Nephron (organoid): ENCODE data around the gene ZBTB42.

Source experiments
- H3K27ac Mint-ChIP-seq, 3 experiments: 2 replicates each; pipeline ENCODE4 v1.8.0; 2020; ENCODE audit warnings: mixed read lengths in 3 of 3, mild to moderate bottlenecking in 2 of 3, moderate library complexity in 1 of 3
- H3K27me3 Mint-ChIP-seq: 2 replicates; pipeline ENCODE4 v1.8.0; 2021; ENCODE audit warnings: low read depth, mild to moderate bottlenecking, moderate library complexity, mixed read lengths
- H3K36me3 Mint-ChIP-seq: 2 replicates; pipeline ENCODE4 v1.8.0; 2020; ENCODE audit warnings: low read depth, mixed read lengths
- H3K4me1 Mint-ChIP-seq: 2 replicates; pipeline ENCODE4 v1.8.0; 2020; ENCODE audit warnings: mixed read lengths
- H3K4me3 Mint-ChIP-seq, 3 experiments: 2 replicates each; pipeline ENCODE4 v1.8.0; 2020; ENCODE audit warnings: mild to moderate bottlenecking in 3 of 3, mixed read lengths in 3 of 3, moderate library complexity in 2 of 3
- H3K9me3 Mint-ChIP-seq: 2 replicates; pipeline ENCODE4 v1.8.0; 2020; ENCODE audit warnings: mixed read lengths
- CTCF ChIP-seq, 3 experiments: fragments of 200-600 bp; sonication (generic); IDR thresholded peaks; one replicate each; pipeline ENCODE4 v1.5.0; 2021; ENCODE audit warnings: antibody characterized with exemption in 3 of 3; ENCODE audit not compliant: unreplicated experiment in 3 of 3

Gene ZBTB42

GRCh38 chr14:104802394-104803184 is 1.7 kb downstream of the ZBTB42 start:
- peak overlapping the region; percentile 72 to 77 (median 76) for H3K4me3 Mint-ChIP-seq
- peaks cover 15% of the 10 kb centered on the region for H3K4me1 Mint-ChIP-seq
- peaks cover 18% of the 10 kb centered on the region for H3K27me3 Mint-ChIP-seq
- TF ChIP-seq CTCF (IDR thresholded peaks at IDR 0.05; ENCODE audit: unreplicated experiment in 3 of 3) = no peak
- H3K27ac Mint-ChIP-seq = no peak overlapping the region
- no peaks in the 10 kb centered on the region for H3K9me3 Mint-ChIP-seq
- H3K36me3 Mint-ChIP-seq = no peaks in the 10 kb centered on the region

- Mint-ChIP-seq H3K4me3 (peak overlapping the region; percentile 31 to 63 (median 38)), H3K27ac (no peak overlapping the region), H3K9me3 (no peaks in the 10 kb centered on the region), H3K36me3 (no peaks in the 10 kb centered on the region), H3K27me3 (peaks cover 18% of the 10 kb centered on the region), H3K4me1 (peaks cover 15% of the 10 kb centered on the region)
- no peak for TF ChIP-seq CTCF (IDR thresholded peaks at IDR 0.05; ENCODE audit: unreplicated experiment in 3 of 3)
These were observed 2.5 kb downstream of the ZBTB42 start for GRCh38 chr14:104803280-104803911.

GRCh38 chr14:104803912-104804410 is 3.1 kb downstream of the ZBTB42 start:
- peak overlapping the region; percentile 31 to 63 (median 38) for H3K4me3 Mint-ChIP-seq

GRCh38 chr14:104804481-104805325 is 3.8 kb downstream of the ZBTB42 start:
- Mint-ChIP-seq H3K4me3 (peak overlapping the region in 2 of 3 experiments; percentile 24), H3K9me3 (no peaks in the 10 kb centered on the region), H3K36me3 (no peaks in the 10 kb centered on the region), H3K27ac (no peak overlapping the region), H3K4me1 (peaks cover 8% of the 10 kb centered on the region), H3K27me3 (peaks cover 16% of the 10 kb centered on the region)
- TF ChIP-seq CTCF (IDR thresholded peaks at IDR 0.05; ENCODE audit: unreplicated experiment in 3 of 3) = no peak

More at GRCh38 chr14:104803912-104804410, 3.1 kb downstream of the ZBTB42 start:
- peaks cover 18% of the 10 kb centered on the region for H3K27me3 Mint-ChIP-seq
- no peak for TF ChIP-seq CTCF (IDR thresholded peaks at IDR 0.05; ENCODE audit: unreplicated experiment in 3 of 3)
- H3K9me3 Mint-ChIP-seq = no peaks in the 10 kb centered on the region
- no peaks in the 10 kb centered on the region for H3K36me3 Mint-ChIP-seq
- peaks cover 15% of the 10 kb centered on the region for H3K4me1 Mint-ChIP-seq
- no peak overlapping the region for H3K27ac Mint-ChIP-seq

- Mint-ChIP-seq H3K4me3 (no peak overlapping the region), H3K27me3 (peaks cover 14% of the 10 kb centered on the region), H3K27ac (no peak overlapping the region), H3K36me3 (no peaks in the 10 kb centered on the region), H3K4me1 (peaks cover 5% of the 10 kb centered on the region), H3K9me3 (no peaks in the 10 kb centered on the region)
- TF ChIP-seq CTCF (IDR thresholded peaks at IDR 0.05; ENCODE audit: unreplicated experiment in 3 of 3) = no peak
These were observed 4.4 kb downstream of the ZBTB42 start for GRCh38 chr14:104805326-104805678.
